Smooth muscle cell (in vitro differentiated cells): ENCODE results near the gene USP4. TPM values are rescaled to one million over a fixed set of nuclear protein-coding genes. Genes with fewer than 3 reads are reported as not detected.

ENCODE experiments used
- DNase-seq: peaks from one replicate; lab custom pipeline; 2025; ENCODE audit not compliant: unreplicated experiment; lab: John Stamatoyannopoulos, UW
- H2AFZ ChIP-seq: fragments of 200-600 bp; sonication (generic); 2 replicates; pipeline ENCODE4 v1.6.0; 2016; ENCODE audit warnings: antibody characterized with exemption, low read depth, mild to moderate bottlenecking
- H3F3A ChIP-seq: fragments of 200-600 bp; sonication (generic); 2 replicates; pipeline ENCODE4 v1.6.0; 2017; ENCODE audit warnings: antibody characterized with exemption, low read depth
- H3K27ac ChIP-seq: fragments of 200-600 bp; sonication (generic); 2 replicates; pipeline ENCODE4 v1.5.1; 2016; ENCODE audit warnings: low read depth, mild to moderate bottlenecking
- H3K27me3 ChIP-seq: fragments of 200-600 bp; sonication (generic); 2 replicates; pipeline ENCODE4 v1.6.1; 2016; ENCODE audit warnings: low read depth, mild to moderate bottlenecking
- H3K36me3 ChIP-seq: fragments of 200-600 bp; sonication (generic); 2 replicates; pipeline ENCODE4 v1.5.1; 2016; ENCODE audit warnings: low read depth
- H3K4me1 ChIP-seq: fragments of 200-600 bp; sonication (generic); 2 replicates; pipeline ENCODE4 v1.5.1; 2016; ENCODE audit warnings: low read depth
- H3K4me2 ChIP-seq: fragments of 200-600 bp; sonication (generic); 2 replicates; pipeline ENCODE4 v1.6.0; 2016; ENCODE audit warnings: mild to moderate bottlenecking
- H3K4me3 ChIP-seq: fragments of 200-600 bp; sonication (generic); 2 replicates; pipeline ENCODE4 v1.5.1; 2016; ENCODE audit warnings: mild to moderate bottlenecking
- H3K79me2 ChIP-seq: fragments of 200-600 bp; sonication (generic); 2 replicates; pipeline ENCODE4 v1.6.0; 2016; ENCODE audit warnings: low read depth, mild to moderate bottlenecking
- H3K9ac ChIP-seq: fragments of 200-600 bp; sonication (generic); 2 replicates; pipeline ENCODE4 v1.6.0; 2016; ENCODE audit warnings: low read depth
- H3K9me3 ChIP-seq: fragments of 200-600 bp; sonication (generic); replicated peaks from 2 replicates; pipeline ENCODE4 v1.5.1; 2016; ENCODE audit warnings: low read depth
- H4K20me1 ChIP-seq: fragments of 200-600 bp; sonication (generic); 2 replicates; pipeline ENCODE4 v1.6.0; 2016; ENCODE audit warnings: low read depth
- CTCF ChIP-seq: fragments of 200-600 bp; sonication (generic); IDR thresholded peaks from 2 replicates; pipeline ENCODE4 v1.5.1; 2017; ENCODE audit warnings: borderline replicate concordance, mild to moderate bottlenecking, antibody characterized with exemption; ENCODE audit not compliant: insufficient read depth, poor library complexity, severe bottlenecking
- WGBS: methylation state at CpG from one replicate; pipeline ENCODE4 v1.1.7; 2016; ENCODE audit warnings: low lambda C conversion rate; 5-methylcytosine and 5-hydroxymethylcytosine counted together
- polyA plus RNA-seq: library from polyadenylated mRNA; unstranded; fragments of >200 nt; fragmentation: Nextera tagmentation; extraction: Ambion mirVana; gene quantifications from 2 replicates; pipeline ENCODE4 v1.2.1, GENCODE V29; 2016
- total RNA-seq: library from RNA; depleted of rRNA; stranded (reverse); fragments of >200 nt; gene quantifications from 2 replicates; pipeline ENCODE4 v1.2.3, GENCODE V29; 2014

USP4 gene
- total and polyA plus RNA-seq, 2 experiments from 2014 or later = 25.6 to 28.3 TPM

DNA sequence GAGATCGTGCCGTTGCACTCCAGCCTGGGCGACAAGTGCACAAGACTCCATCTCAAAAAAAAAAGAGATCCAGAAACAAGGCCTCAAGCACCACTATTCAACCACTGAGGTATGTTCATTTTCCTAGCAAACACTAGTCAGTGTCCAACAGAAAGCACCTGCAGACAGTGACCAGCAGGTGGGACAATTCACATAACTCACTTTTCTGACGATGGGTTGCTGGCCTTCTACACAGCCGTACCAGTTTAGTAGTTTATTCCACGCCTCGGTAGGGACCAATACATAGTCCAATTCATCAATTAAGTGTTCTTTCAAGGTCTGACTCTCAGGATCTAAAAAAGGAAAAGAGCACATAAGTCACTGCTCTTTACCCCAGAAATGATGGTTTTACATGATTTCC, 12.4 kb downstream of the USP4 start:
- TF ChIP-seq CTCF = peak; percentile 21
- Histone ChIP-seq H4K20me1 (peaks cover 3% of the 10 kb centered on the region), H3K36me3 (peaks cover 31% of the 10 kb centered on the region), H3K9ac (no peak overlapping the region), H3K27me3 (no peaks in the 10 kb centered on the region), H3K9me3 (no peaks in the 10 kb centered on the region), H2AFZ (no peak overlapping the region), H3K79me2 (peaks cover 11% of the 10 kb centered on the region), H3K4me3 (no peak overlapping the region), H3K4me2 (no peak overlapping the region), H3F3A (no peaks in the 10 kb centered on the region), H3K4me1 (no peaks in the 10 kb centered on the region), H3K27ac (no peak overlapping the region)
- 95% methylated on average over 7 of the region's 7 CpGs for WGBS
- DNase-seq = no peak

- Histone ChIP-seq H3K27me3 (no peaks in the 10 kb centered on the region), H3K9me3 (no peaks in the 10 kb centered on the region), H3K9ac (no peak overlapping the region), H2AFZ (no peak overlapping the region), H3K79me2 (no peaks in the 10 kb centered on the region), H3K4me3 (no peak overlapping the region), H3K4me2 (no peak overlapping the region), H4K20me1 (peaks cover 3% of the 10 kb centered on the region), H3K36me3 (peaks cover 36% of the 10 kb centered on the region), H3K4me1 (no peaks in the 10 kb centered on the region), H3K27ac (no peak overlapping the region), H3F3A (no peaks in the 10 kb centered on the region)
- 96% methylated on average over 7 of the region's 7 CpGs for WGBS
- no peak for TF ChIP-seq CTCF
- no peak for DNase-seq
Observed at GRCh38 chr3:49324768-49325167, 15.1 kb downstream of the USP4 start.

GRCh38 chr3:49316696-49317457, 23.0 kb downstream of the USP4 start:
- peaks cover 5% of the 10 kb centered on the region for H3K36me3 ChIP-seq
- no peak overlapping the region for H2AFZ ChIP-seq
- no peak overlapping the region for H3K4me2 ChIP-seq
- H4K20me1 ChIP-seq = no peaks in the 10 kb centered on the region
- H3F3A ChIP-seq = no peaks in the 10 kb centered on the region
- no peak for TF ChIP-seq CTCF
- no peak overlapping the region for H3K27ac ChIP-seq
- WGBS = 98% methylated on average over 16 of the region's 16 CpGs
- H3K9ac ChIP-seq = no peak overlapping the region
- no peaks in the 10 kb centered on the region for H3K79me2 ChIP-seq
- H3K4me1 ChIP-seq = no peaks in the 10 kb centered on the region
- no peaks in the 10 kb centered on the region for H3K9me3 ChIP-seq
- DNase-seq = no peak
- H3K4me3 ChIP-seq = no peak overlapping the region
- no peaks in the 10 kb centered on the region for H3K27me3 ChIP-seq
